HepG2 (cell line): ENCODE measurements around the gene KCTD14. TPM values are rescaled to one million over a fixed set of nuclear protein-coding genes. Genes with fewer than 3 reads are reported as not detected.

Experiments used
- ATAC-seq: fragments of 200-7000 bp; cut with Tn5 transposase; 3 replicates; pipeline ENCODE4 v1.9.1; 2020; ENCODE audit warnings: mild to moderate bottlenecking, moderate library complexity
- BruUV-seq: library from RNA; stranded (reverse); fragments of 400-500 nt; replicated peaks from 2 replicates; lab custom pipeline; 2021; lab: Mats Ljungman, UMichigan
- CTCF ChIA-PET: fragments of 300-600 bp; formaldehyde crosslinking; extraction: SDS; loops from one replicate; lab custom pipeline; 2021; ENCODE audit warnings: low total read pairs, inconsistent platforms, low intra/inter-chr PET ratio; lab: Yijun Ruan, JAX
- POLR2A ChIA-PET: fragments of 350-600 bp; sonication (Branson Sonifier 250); formaldehyde crosslinking; loops from one replicate; lab custom pipeline; 2020; ENCODE audit warnings: antibody characterized with exemption, inconsistent platforms; lab: Yijun Ruan, JAX
- DNase-seq: peaks from one replicate; pipeline ENCODE4 v3.0.0-alpha.2; 2015; ENCODE audit warnings: low spot score
- FAIRE-seq: peaks from 3 replicates; lab custom pipeline; 2011; peaks lifted over from hg19 to GRCh38; lab: Jason Lieb, UNC
- H2AFZ ChIP-seq: one replicate; pipeline ENCODE4 v1.6.1; 2011; ENCODE audit warnings: low read length, inconsistent platforms
- H3K27ac ChIP-seq: fragments of 300-600 bp; 3 replicates; pipeline ENCODE4 v1.8.0; 2011; ENCODE audit warnings: mixed run types, mild to moderate bottlenecking, mixed read lengths, low read length, inconsistent platforms; ENCODE audit not compliant: insufficient read depth; ENCODE audit errors: extremely low read length
- H3K27me3 ChIP-seq, 2 experiments: fragments of 200-600 bp in 1 of 2; 2 replicates in 1 of 2; 3 replicates in 1 of 2; pipeline versions ENCODE4 v1.6.0 to v1.8.0; 2011; ENCODE audit warnings: low read length in 2 of 2, mild to moderate bottlenecking in 2 of 2, moderate library complexity in 2 of 2, inconsistent platforms in 1 of 2; ENCODE audit not compliant: insufficient read depth in 2 of 2, control insufficient read depth in 1 of 2
- H3K36me3 ChIP-seq, 2 experiments: fragments of 200-600 bp in 1 of 2; replicated peaks in 1 of 2; 2 replicates in 1 of 2; 3 replicates in 1 of 2; pipeline versions ENCODE4 v1.5.1 to v1.8.0; 2011; ENCODE audit warnings: low read length in 2 of 2, inconsistent platforms in 1 of 2; ENCODE audit not compliant: insufficient read depth in 2 of 2, control insufficient read depth in 1 of 2
- H3K4me1 ChIP-seq: 2 replicates; pipeline ENCODE4 v1.5.1; 2012; ENCODE audit warnings: low read length, inconsistent platforms; ENCODE audit not compliant: insufficient read depth
- H3K4me2 ChIP-seq: 2 replicates; pipeline ENCODE4 v1.6.0; 2011; ENCODE audit warnings: low read depth, low read length, inconsistent platforms
- H3K4me3 ChIP-seq, 3 experiments: fragments of 200-600 bp in 1 of 3; sonication (generic), shearing (Covaris generic) in 1 of 3; replicated peaks in 1 of 3; 2 replicates each; pipeline ENCODE4 v1.5.1; 2011 to 2016; ENCODE audit warnings: low read length in 3 of 3, inconsistent platforms in 2 of 3, low read depth in 2 of 3, mild to moderate bottlenecking in 2 of 3, control low read depth in 1 of 3, mixed read lengths in 1 of 3; ENCODE audit not compliant: insufficient read depth in 1 of 3
- H3K79me2 ChIP-seq: one replicate; pipeline ENCODE4 v1.6.1; 2011; ENCODE audit warnings: low read length, inconsistent platforms; ENCODE audit not compliant: insufficient read depth
- H3K9ac ChIP-seq: 2 replicates; pipeline ENCODE4 v1.6.0; 2011; ENCODE audit warnings: mild to moderate bottlenecking, low read depth, low read length, inconsistent platforms; ENCODE audit not compliant: insufficient read depth
- H3K9me3 ChIP-seq: 2 replicates; pipeline ENCODE4 v1.5.1; 2012; ENCODE audit warnings: mild to moderate bottlenecking, low read length
- H4K20me1 ChIP-seq: 2 replicates; pipeline ENCODE4 v1.6.0; 2011; ENCODE audit warnings: inconsistent platforms, mild to moderate bottlenecking, low read length, moderate library complexity; ENCODE audit not compliant: insufficient read depth
- ATF2 ChIP-seq: sonication (generic); formaldehyde crosslinking; IDR thresholded peaks from 2 replicates; pipeline ENCODE4 v1.4.0; 2020; ENCODE audit warnings: missing genetic modification reagents
- BORCS8-MEF2B ChIP-seq: sonication (generic); formaldehyde crosslinking; IDR thresholded peaks from 2 replicates; pipeline ENCODE4 v1.8.0; 2022; ENCODE audit warnings: mild to moderate bottlenecking, missing genetic modification reagents
- EP300 ChIP-seq, 3 experiments: sonication (generic) in 1 of 3; formaldehyde crosslinking in 1 of 3; IDR thresholded peaks; 2 replicates each; pipeline versions ENCODE4 v1.5.1 to v1.6.1; 2011 to 2020; ENCODE audit warnings: low read depth in 2 of 3, low read length in 2 of 3, borderline replicate concordance in 1 of 3, improper control_type of control experiment in 1 of 3, mild to moderate bottlenecking in 1 of 3, missing genetic modification reagents in 1 of 3, moderate library complexity in 1 of 3
- FOXP1 ChIP-seq, 2 experiments: fragments of 450-650 bp in 1 of 2; IDR thresholded peaks; 2 replicates each; pipeline ENCODE4 v1.6.1; 2017 to 2018; ENCODE audit warnings: antibody characterized with exemption in 1 of 2
- JUN ChIP-seq: sonication (generic); formaldehyde crosslinking; IDR thresholded peaks from 2 replicates; pipeline ENCODE4 v1.4.0; 2020; ENCODE audit warnings: mild to moderate bottlenecking, missing genetic modification reagents
- RNF2 ChIP-seq: fragments of 450-650 bp; conservative IDR thresholded peaks from 2 replicates; pipeline ENCODE4 v1.6.1; 2016; ENCODE audit warnings: low read depth
- SP140L ChIP-seq: sonication (generic); formaldehyde crosslinking; IDR thresholded peaks from 2 replicates; pipeline ENCODE4 v1.4.0; 2020; ENCODE audit warnings: missing genetic modification reagents, borderline replicate concordance
- ZBTB7A ChIP-seq: sonication (generic); formaldehyde crosslinking; IDR thresholded peaks from 2 replicates; pipeline ENCODE4 v1.8.0; 2022; ENCODE audit warnings: mild to moderate bottlenecking, missing genetic modification reagents
- ZBTB7B ChIP-seq: sonication (generic); formaldehyde crosslinking; IDR thresholded peaks from 2 replicates; pipeline ENCODE4 v1.4.0; 2020; ENCODE audit warnings: missing genetic modification reagents
- ZIK1 ChIP-seq: sonication (generic); formaldehyde crosslinking; IDR thresholded peaks from 2 replicates; pipeline ENCODE4 v1.5.0; 2020; ENCODE audit warnings: mild to moderate bottlenecking, low read depth, missing genetic modification reagents, borderline replicate concordance
- ZMYM2 ChIP-seq: sonication (generic); formaldehyde crosslinking; IDR thresholded peaks from 2 replicates; pipeline ENCODE4 v1.8.0; 2022; ENCODE audit warnings: mild to moderate bottlenecking, missing genetic modification reagents
- ZNF138 ChIP-seq: sonication (generic); formaldehyde crosslinking; IDR thresholded peaks from 2 replicates; pipeline ENCODE4 v1.5.0; 2020; ENCODE audit warnings: mild to moderate bottlenecking, low read depth, missing genetic modification reagents
- ZNF142 ChIP-seq: sonication (generic); formaldehyde crosslinking; IDR thresholded peaks from 2 replicates; pipeline ENCODE4 v1.4.0; 2020; ENCODE audit warnings: missing genetic modification reagents
- ZNF296 ChIP-seq: sonication (generic); formaldehyde crosslinking; conservative IDR thresholded peaks from 2 replicates; pipeline ENCODE4 v1.5.0; 2020; ENCODE audit warnings: mild to moderate bottlenecking, missing genetic modification reagents
- ZNF563 ChIP-seq: sonication (generic); formaldehyde crosslinking; IDR thresholded peaks from 2 replicates; pipeline ENCODE4 v1.8.0; 2022; ENCODE audit warnings: mild to moderate bottlenecking, moderate library complexity, missing genetic modification reagents
- ZNF607 ChIP-seq: sonication (generic); formaldehyde crosslinking; IDR thresholded peaks from 2 replicates; pipeline ENCODE4 v1.5.1; 2020; ENCODE audit warnings: missing genetic modification reagents, mild to moderate bottlenecking, borderline replicate concordance
- WGBS: methylation state at CpG from one replicate; pipeline ENCODE4 v1.1.6; 2017; ENCODE audit warnings: low lambda C conversion rate; 5-methylcytosine and 5-hydroxymethylcytosine counted together
- in situ Hi-C: cut with HindIII; loops from 2 replicates; pipeline ENCODE4 v1.10.0; 2017; ENCODE audit warnings: low pct_unique_long_range_greater_than_20kb; ENCODE audit not compliant: extremely low pct_ligation_motif_present
- intact Hi-C: fragments of 100-400 bp; cut with micrococcal nuclease; formaldehyde crosslinking; loops from one replicate; pipeline ENCODE4 v1.10.0; 2022; ENCODE audit not compliant: unreplicated experiment
- polyA plus RNA-seq, 8 experiments: library from polyadenylated mRNA; depleted of rRNA in 3 of 8; stranded (reverse) in 7 of 8; unstranded in 1 of 8; fragments of >200 nt; fragmentation: Illumina TruSeq in 4 of 8; extraction: Trizol in 4 of 8; gene quantifications; 2 replicates each; pipeline versions ENCODE4 v1.2.1 to v1.2.3, GENCODE V29; 2011 to 2016; ENCODE audit warnings: low read depth in 4 of 8, missing spikeins in 1 of 8, mixed read lengths in 1 of 8; ENCODE audit not compliant: insufficient read depth in 1 of 8
- total RNA-seq, 5 experiments: library from RNA; depleted of rRNA; stranded (reverse); fragments of >200 nt; fragmentation: Illumina TruSeq; extraction: Trizol; gene quantifications; 2 replicates each; pipeline ENCODE4 v1.2.3, GENCODE V29; 2016; ENCODE audit warnings: low read depth in 1 of 5

KCTD14 gene
- total and polyA plus RNA-seq, 2 of the 13 experiments (the other 11 are each of a cell fraction or from before 2014, with no cell fraction given) = 10.3 to 15.6 TPM

- TF ChIP-seq BORCS8-MEF2B (CRISPR knock-in tag) = no peak
- no peak for TF ChIP-seq ZNF142 (CRISPR knock-in tag)
- TF ChIP-seq EP300 (IDR thresholded peaks at IDR 0.05; ENCODE audit: low read depth in 2 of 2, low read length in 2 of 2) = no peak
- TF ChIP-seq EP300 (CRISPR knock-in tag; IDR thresholded peaks at IDR 0.05; ENCODE audit: borderline replicate concordance) = no peak
- TF ChIP-seq ZBTB7B (CRISPR knock-in tag) = no peak
- no peak for TF ChIP-seq ZNF296 (CRISPR knock-in tag)
- TF ChIP-seq JUN = no peak
- TF ChIP-seq, all 625 proteins: peak for 0
These were observed 11.8 kb downstream of the KCTD14 start (continued) for GRCh38 chr11:78011301-78011700.

- BruUV-seq = no TSS peak
- H3K27ac ChIP-seq = no peak overlapping the region
- POLR2A ChIA-PET = interaction anchor here (0.8 kb wide), 1 partner anchor 16 kb away, joined by 4 read pairs; the partner anchor contains the start of gene INTS4
- no peaks in the 10 kb centered on the region for H3K79me2 ChIP-seq
- peaks cover 24% of the 10 kb centered on the region for H3K4me1 ChIP-seq
- in situ Hi-C loops = no loop called here
- no peaks in the 10 kb centered on the region for H3K9me3 ChIP-seq
- H2AFZ ChIP-seq = no peak overlapping the region
- no peaks in the 10 kb centered on the region for H3K27me3 ChIP-seq
- no peak for DNase-seq
- peak overlapping the region; percentile 2; the same call in 1 of the 2 replicates for H3K4me2 ChIP-seq
- H3K9ac ChIP-seq = no peak overlapping the region
- H4K20me1 ChIP-seq = no peaks in the 10 kb centered on the region
- intact Hi-C loops = no loop called here
- no peak overlapping the region for H3K4me3 ChIP-seq
- H3K36me3 ChIP-seq = no peaks in the 10 kb centered on the region
- WGBS = 20% methylated on average over 6 of the region's 6 CpGs
- no peak for FAIRE-seq
- CTCF ChIA-PET = no interaction called here
- peak; percentile 81 for ATAC-seq
- no peak for TF ChIP-seq ZNF607 (CRISPR knock-in tag)
- TF ChIP-seq ZNF138 (CRISPR knock-in tag) = no peak
- no peak for TF ChIP-seq ZMYM2 (CRISPR knock-in tag)
- no peak for TF ChIP-seq SP140L
- TF ChIP-seq ZIK1 (CRISPR knock-in tag) = no peak
- TF ChIP-seq RNF2 = no peak
- TF ChIP-seq FOXP1 (IDR thresholded peaks at IDR 0.05) = no peak
- 0 out of 2 replicates have a peak, but pooled peaks have one; percentile 22 for TF ChIP-seq FOXP1 (CRISPR knock-in tag; IDR thresholded peaks at IDR 0.05)
- TF ChIP-seq ATF2 (CRISPR knock-in tag) = no peak
- TF ChIP-seq ZBTB7A = no peak
- TF ChIP-seq ZNF563 = no peak
These were observed 12.3 kb downstream of the KCTD14 start for GRCh38 chr11:78010755-78011154.
